Adrenal gland (tissue), 12 donors: ENCODE measurements around the gene ALDH3B2. TPM values are rescaled to one million over a fixed set of nuclear protein-coding genes. Genes with fewer than 3 reads are reported as not detected.
A peak's percentile ranks its signal among the peaks of the same experiment; 100 is the strongest.

Experiments
- DNase-seq, 7 donors: peaks; one replicate each; pipeline ENCODE4 v3.0.0-alpha.2; 2019 to 2020
- H3K27ac ChIP-seq, 5 donors: fragments of 200-600 bp; sonication (generic) in 4 of 5; 1 replicate in 3 of 5; 2 replicates in 2 of 5; pipeline versions ENCODE4 v1.5.1 to v1.8.0; 2016 to 2020; ENCODE audit warnings: mild to moderate bottlenecking in 1 of 5
- H3K27me3 ChIP-seq: fragments of 200-600 bp; 2 replicates; pipeline ENCODE4 v1.8.0; 2021
- H3K36me3 ChIP-seq, 2 donors: fragments of 200-600 bp; replicated peaks in 1 of 2; 1 replicate in 1 of 2; 2 replicates in 1 of 2; pipeline versions ENCODE4 v1.5.1 to v1.8.0; 2018 to 2022
- H3K4me1 ChIP-seq, 2 donors: fragments of 200-600 bp; replicated peaks in 1 of 2; 1 replicate in 1 of 2; 2 replicates in 1 of 2; pipeline versions ENCODE4 v1.5.1 to v1.8.0; 2018 to 2021
- H3K4me3 ChIP-seq, 4 donors: fragments of 200-600 bp; sonication (generic) in 3 of 4; one replicate each; pipeline ENCODE4 v1.5.1; 2016 to 2018
- H3K9me3 ChIP-seq, 3 donors: fragments of 200-600 bp; sonication (generic) in 1 of 3; replicated peaks in 1 of 3; 1 replicate in 2 of 3; 2 replicates in 1 of 3; pipeline versions ENCODE4 v1.5.1 to v1.8.0; 2016 to 2021
- POLR2A ChIP-seq, 2 donors: fragments of 450-650 bp; IDR thresholded peaks; one replicate each; pipeline ENCODE4 v1.6.1; 2017; ENCODE audit warnings: antibody characterized with exemption in 2 of 2, mild to moderate bottlenecking in 2 of 2, moderate library complexity in 1 of 2
- WGBS, 4 donors: extraction: QIAGEN DNeasy Blood & Tissue Kit in 2 of 4; methylation state at CpG; one replicate each; pipeline versions ENCODE4 v1.1.5 to v1.1.7; 2013 to 2017; 5-methylcytosine and 5-hydroxymethylcytosine counted together
- intact Hi-C, 2 donors: fragments of 100-400 bp; cut with DNase I; formaldehyde crosslinking; loops; one replicate each; pipeline versions ENCODE4 v1.14.1 to v1.15.0; 2022 to 2023
- polyA plus RNA-seq, 3 donors: library from polyadenylated mRNA; stranded (reverse); fragments of 200-250 nt in 2 of 3; fragments of 350-450 nt in 1 of 3; fragmentation: Illumina TruSeq in 1 of 3; extraction: RNeasy Lipid Tissue Mini Kit (QIAGEN cat#74804) in 1 of 3; gene quantifications; one replicate each; pipeline ENCODE4 v1.2.3, GENCODE V29; 2013 to 2014
- total RNA-seq, 9 donors: library from RNA; depleted of rRNA in 4 of 9; stranded (reverse); fragments of >200 nt in 4 of 9; fragments of 120-200 nt in 1 of 9; fragmentation: NEBNext Ultra II Directional in 1 of 9; extraction: Animal tissue kit (Norgen Biotek cat#: 25700) in 1 of 9; gene quantifications; one replicate each; pipeline versions ENCODE4 v1.1.0 to v1.2.4, GENCODE V29; 2013 to 2023
- TF ChIP-seq, protein P1 (sequence below), 6 experiments: fragments of 450-650 bp in 4 of 6; fragments of 200-600 bp in 2 of 6; sonication (generic) in 1 of 6; IDR thresholded peaks; 1 replicate in 5 of 6; 2 replicates in 1 of 6; pipeline versions ENCODE4 v1.5.1 to v1.8.0; 2016 to 2021; ENCODE audit warnings: antibody characterized with exemption in 6 of 6, mild to moderate bottlenecking in 2 of 6, moderate library complexity in 1 of 6
- donor health status: healthy with polysubstance abuse.
- donor health status: Bipolar disorder and iron deficiency.
- donor health status: DM: yes; HTN: yes; CAD: no.
- donor health status: DM: no; HTN: no; CAD: no.
- donor health status: DM: no; HTN: no; CAD: no.
- donor health status: DM: yes; HTN: yes; CAD: no.

The ALDH3B2 gene
- total and polyA plus RNA-seq, 12 donors, result 0.10 TPM; not detected in 11

DNA sequence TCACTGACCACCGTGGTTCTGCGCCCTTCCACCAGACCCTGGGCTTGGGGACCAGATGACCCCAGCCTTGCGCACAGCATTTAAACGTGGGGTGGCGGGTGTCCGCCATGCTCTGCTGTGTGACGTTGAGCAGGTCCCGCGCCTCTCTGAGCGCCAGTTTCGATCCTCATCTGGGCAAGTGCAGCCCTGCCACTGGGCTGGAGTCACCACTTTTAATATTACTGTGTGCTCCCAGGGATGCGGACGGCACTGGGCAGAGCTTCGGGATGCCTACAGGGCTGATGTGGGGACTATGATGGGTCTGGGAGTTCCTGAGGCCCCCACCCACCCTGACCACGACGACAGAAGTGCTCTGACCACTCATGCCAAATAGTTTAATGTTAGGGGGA, 43.5 kb downstream of the ALDH3B2 start:
- no peaks in the 10 kb centered on the region for H3K9me3 ChIP-seq
- H3K27ac ChIP-seq, result peak overlapping the region in 4 of 5 donors; percentile 41 to 98 (median 74)
- no peak for DNase-seq
- H3K36me3 ChIP-seq, result no peaks in the 10 kb centered on the region
- peaks cover 0 to 14% of the 10 kb centered on the region in 2 donors for H3K4me1 ChIP-seq
- H3K4me3 ChIP-seq, result peak overlapping the region in 2 of 4 donors; percentile 49 to 74
- no peaks in the 10 kb centered on the region for H3K27me3 ChIP-seq
- WGBS, 4 donors, result 48 to 62% (median 57%) methylated on average over 5 to 16 of the region's 16 CpGs
- intact Hi-C loops, result loop anchor here in 1 of 2 donors (10.0 kb wide), 1 partner anchor 174 kb away; no protein-coding TSS in a partner anchor
- TF ChIP-seq POLR2A (IDR thresholded peaks at IDR 0.05), result no peak
- TF ChIP-seq, protein P1, sequence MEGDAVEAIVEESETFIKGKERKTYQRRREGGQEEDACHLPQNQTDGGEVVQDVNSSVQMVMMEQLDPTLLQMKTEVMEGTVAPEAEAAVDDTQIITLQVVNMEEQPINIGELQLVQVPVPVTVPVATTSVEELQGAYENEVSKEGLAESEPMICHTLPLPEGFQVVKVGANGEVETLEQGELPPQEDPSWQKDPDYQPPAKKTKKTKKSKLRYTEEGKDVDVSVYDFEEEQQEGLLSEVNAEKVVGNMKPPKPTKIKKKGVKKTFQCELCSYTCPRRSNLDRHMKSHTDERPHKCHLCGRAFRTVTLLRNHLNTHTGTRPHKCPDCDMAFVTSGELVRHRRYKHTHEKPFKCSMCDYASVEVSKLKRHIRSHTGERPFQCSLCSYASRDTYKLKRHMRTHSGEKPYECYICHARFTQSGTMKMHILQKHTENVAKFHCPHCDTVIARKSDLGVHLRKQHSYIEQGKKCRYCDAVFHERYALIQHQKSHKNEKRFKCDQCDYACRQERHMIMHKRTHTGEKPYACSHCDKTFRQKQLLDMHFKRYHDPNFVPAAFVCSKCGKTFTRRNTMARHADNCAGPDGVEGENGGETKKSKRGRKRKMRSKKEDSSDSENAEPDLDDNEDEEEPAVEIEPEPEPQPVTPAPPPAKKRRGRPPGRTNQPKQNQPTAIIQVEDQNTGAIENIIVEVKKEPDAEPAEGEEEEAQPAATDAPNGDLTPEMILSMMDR (IDR thresholded peaks at IDR 0.05), result no peak

DNA sequence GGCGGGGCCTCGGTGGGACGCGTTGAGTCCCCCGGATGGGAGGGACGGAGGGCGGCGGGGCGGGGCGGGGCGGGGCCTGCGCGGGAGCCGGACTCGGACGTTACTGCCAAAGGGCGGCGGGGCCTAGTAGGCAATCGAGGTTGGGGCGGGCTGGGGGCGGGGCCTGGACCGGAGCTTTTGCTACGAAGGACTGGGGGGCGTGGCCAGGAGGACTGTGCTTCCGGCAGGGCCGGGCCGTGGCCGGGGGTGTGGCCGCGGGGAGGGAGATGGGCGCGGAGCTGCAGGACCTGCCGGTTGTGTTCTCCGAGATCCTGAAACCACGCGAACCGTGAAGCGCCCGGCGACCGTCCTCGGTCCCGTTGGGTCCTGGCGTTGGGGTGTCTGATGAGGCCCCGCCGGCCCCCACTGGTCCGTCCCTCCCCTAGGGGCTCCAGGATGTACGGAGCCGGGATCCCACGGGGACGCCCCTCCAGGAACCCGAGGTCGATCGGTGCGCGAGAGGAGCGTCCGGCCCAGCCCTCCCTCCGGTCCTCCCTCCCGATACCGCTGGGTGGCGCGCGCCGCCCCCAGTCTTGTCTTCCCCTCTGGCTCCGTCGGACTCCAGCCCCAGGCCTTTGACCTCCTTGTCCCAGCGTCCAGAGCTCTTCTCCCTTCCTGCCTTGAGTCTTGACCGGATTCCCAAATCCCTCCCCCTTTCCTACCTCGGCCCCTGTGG, 44.0 kb downstream of the ALDH3B2 start:
- Histone ChIP-seq H3K36me3 (no peaks in the 10 kb centered on the region), H3K4me3 (peak overlapping the region in 2 of 4 donors; percentile 49 to 74), H3K27me3 (no peaks in the 10 kb centered on the region), H3K4me1 (peaks cover 0 to 14% of the 10 kb centered on the region in 2 donors), H3K9me3 (no peaks in the 10 kb centered on the region), H3K27ac (peak overlapping the region in 4 of 5 donors; percentile 79 to 98 (median 93))
- DNase-seq, result peak; percentile 99
- TF ChIP-seq, protein P1 (IDR thresholded peaks at IDR 0.05), result peak; percentile 46 to 77 (median 67)
- TF ChIP-seq POLR2A (IDR thresholded peaks at IDR 0.05), result peak; percentile 55 to 76
- intact Hi-C loops, result loop anchor here in 1 of 2 donors (10.0 kb wide), 1 partner anchor 174 kb away; no protein-coding TSS in a partner anchor
- WGBS, 4 donors, result 1 to 2% (median 1%) methylated on average over 25 to 69 of the region's 70 CpGs

DNA sequence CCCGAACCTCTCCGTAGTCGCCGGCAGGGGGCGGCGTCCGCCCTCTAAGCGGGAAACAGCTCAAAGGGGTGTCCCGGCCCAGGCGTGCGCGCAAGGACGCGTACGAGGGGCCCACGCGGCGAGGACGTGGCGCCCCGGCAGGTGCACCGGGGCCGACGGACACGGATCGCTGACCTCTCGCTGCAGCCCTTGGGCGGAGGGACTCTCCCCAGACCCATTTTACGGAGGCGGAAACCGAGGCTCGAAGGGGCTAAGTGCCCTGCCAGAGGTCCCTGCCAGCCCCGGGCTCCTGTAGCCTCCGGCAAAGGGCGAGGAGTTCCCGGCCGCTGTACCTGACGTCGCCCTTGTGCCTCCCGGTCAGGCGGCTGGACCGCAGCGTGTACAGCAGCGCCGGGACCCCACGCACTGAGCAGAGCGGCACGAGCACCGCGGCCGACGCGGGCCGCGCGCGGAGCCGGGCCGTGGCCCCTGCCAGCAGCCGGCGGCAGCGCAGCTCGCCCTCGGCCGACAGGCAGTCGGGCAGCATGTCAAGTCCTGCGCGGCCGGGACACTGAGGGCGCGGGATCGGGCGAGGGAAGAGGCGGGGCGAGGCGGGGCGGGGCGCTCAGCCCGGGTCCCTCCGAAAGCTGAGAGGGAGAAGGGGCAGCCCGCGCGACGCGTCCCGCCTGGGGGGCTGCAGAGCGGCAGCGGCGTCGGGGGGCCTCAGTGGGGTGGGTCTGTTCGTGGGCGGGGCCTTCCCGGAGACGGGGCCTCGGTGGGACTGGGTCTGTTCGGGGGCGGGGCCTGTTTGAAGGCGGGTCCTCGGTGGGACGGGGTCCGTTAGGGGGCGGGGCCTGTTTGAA, 44.8 kb downstream of the ALDH3B2 start, which contains the start of gene NUDT8:
Gene NUDT8, minus strand, starts transcription at position 552 of the 842 bp plus-strand sequence. Its CDS starts 26 bp downstream, at position 526.
- Histone ChIP-seq H3K27me3 (no peaks in the 10 kb centered on the region), H3K4me1 (peaks cover 0 to 14% of the 10 kb centered on the region in 2 donors), H3K27ac (peak within 1 kb of the TSS; percentile 9 to 98 (median 89)), H3K9me3 (no peaks in the 10 kb centered on the region), H3K36me3 (no peaks in the 10 kb centered on the region), H3K4me3 (peak within 1 kb of the TSS in 3 of 4 donors; percentile 15 to 74 (median 49))
- 0 to 1% (median 0%) methylated on average over 49 to 102 of the region's 102 CpGs; no CpG with 5 or more reads in 1 of the 4 donors for whole genome bisulfite sequencing, 4 donors
- intact Hi-C loops, result loop anchor here in 1 of 2 donors (5.0 to 10.0 kb wide), 2 partner anchors 83 to 175 kb away; no protein-coding TSS in a partner anchor
- TF ChIP-seq POLR2A (IDR thresholded peaks at IDR 0.05), result peak; percentile 34 to 73
- TF ChIP-seq, protein P1 (IDR thresholded peaks at IDR 0.05), result peak; percentile 67 to 86 (median 80)
- peak; percentile 76 to 92 (median 83) for DNase-seq
